T-helper 2 cell treated with Interferon-gamma antibody and Interleukin-4, amounts not matched to agents 100 ng/mL and 5 ng/mL, for 36 hours (primary cell): ENCODE results near the gene PAX1. TPM values are rescaled to one million over a fixed set of nuclear protein-coding genes. Genes with fewer than 3 reads are reported as not detected.

Experiments used
- intact Hi-C: fragments of 100-400 bp; cut with micrococcal nuclease; formaldehyde crosslinking; loops from one replicate; pipeline ENCODE4 v1.15.1; 2023
- total RNA-seq: library from RNA; stranded (reverse); gene quantifications from 2 replicates; pipeline ENCODE4 v1.2.3, GENCODE V29; 2022

PAX1 gene
- total RNA-seq, 1 donor from 2014 or later: not detected

GRCh38 chr20:21719592-21720214 is 14.2 kb downstream of the PAX1 start:
- intact Hi-C loops: no loop called here

- intact Hi-C loops: no loop called here
Observed at GRCh38 chr20:21725892-21726291, 20.4 kb downstream of the PAX1 start.

DNA sequence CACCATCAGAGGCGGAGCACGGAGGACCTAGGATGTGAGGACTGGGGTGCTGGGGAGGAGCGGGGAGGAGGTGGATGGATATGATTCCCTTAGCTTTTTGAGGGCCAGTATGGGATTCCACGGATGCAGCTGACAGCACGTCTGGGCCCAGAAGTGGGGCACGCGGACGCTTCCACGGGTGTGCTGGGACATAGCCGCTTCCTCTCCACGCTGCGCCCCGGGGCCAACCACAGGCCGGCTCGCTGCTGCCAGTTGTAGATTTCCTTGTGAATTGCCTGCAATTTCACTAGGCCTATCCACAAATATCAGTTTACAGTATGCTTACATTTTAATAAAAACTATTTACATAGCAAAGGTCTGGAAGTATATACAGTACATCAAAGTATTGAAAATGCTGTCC is 23.9 kb downstream of the PAX1 start:
- intact Hi-C loops: no loop called here

DNA sequence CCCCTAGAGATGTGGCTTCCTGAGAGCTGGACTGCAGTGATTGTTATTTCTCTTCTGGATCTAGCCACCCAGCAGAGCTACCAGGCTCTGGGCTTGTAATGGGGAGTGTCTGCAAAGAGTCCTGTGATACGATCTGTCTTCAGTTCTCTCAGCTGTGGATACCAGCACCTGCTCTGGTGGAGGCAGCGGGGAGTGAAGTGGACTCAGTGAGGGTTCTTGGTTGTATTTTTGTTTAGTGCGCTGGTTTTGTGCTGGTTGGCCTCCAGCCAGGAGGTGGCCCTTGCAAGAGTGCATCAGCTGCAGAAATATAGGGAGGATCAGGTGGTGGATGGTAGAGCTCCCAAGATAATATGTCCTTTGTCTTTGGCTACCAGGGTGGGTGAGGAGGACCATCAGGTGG is 33.7 kb downstream of the PAX1 start:
- intact Hi-C loops: no loop called here

GRCh38 chr20:21739682-21740081 is 34.2 kb downstream of the PAX1 start:
- intact Hi-C loops: no loop called here

- intact Hi-C loops: no loop called here
Observed at GRCh38 chr20:21741266-21741665, 35.8 kb downstream of the PAX1 start.

DNA sequence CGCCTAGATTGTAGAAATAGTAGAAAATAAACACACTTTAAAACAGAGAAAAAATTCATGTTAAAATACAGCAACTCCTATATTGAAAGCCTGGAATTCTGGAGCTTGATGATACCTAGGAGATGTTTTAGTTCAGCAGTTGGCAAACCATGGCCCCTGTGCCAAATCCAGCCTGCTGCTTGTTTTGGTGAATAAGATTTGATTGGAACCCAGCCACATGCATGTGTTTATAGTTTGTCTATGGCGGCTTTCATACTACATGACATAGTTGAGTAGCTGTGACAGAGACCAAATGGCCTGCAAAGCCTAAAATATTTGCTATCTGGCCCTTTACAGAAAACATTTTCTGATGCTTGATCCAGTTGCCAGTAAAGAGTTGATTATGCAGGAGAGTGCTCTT is 57.2 kb downstream of the PAX1 start:
- intact Hi-C loops: no loop called here

DNA sequence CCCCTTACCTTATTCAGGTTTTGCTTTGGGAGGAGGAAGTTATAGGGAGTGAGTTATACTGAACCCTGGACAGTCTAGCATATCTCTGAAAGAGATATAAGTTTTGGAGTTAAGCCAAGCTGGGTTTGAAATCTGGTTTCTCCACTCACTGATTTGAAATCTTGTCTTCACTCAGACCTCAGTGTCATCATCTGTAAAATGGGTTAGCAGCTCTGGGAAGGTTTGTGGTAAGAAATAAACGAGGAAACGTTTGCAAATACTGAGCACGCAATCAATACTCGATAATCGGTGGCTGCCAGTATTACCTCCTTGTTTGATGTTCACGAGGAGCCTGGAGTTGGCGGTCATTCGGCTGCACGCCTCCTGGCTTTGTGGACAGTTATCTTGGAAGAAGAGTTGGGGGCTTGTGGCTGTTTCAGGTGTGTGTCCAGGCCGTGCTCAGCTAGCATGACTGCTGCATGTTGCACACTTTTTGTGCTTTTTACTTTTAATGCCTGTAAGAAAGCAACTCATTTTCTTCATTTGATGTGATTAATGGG is 61.8 kb downstream of the PAX1 start:
- intact Hi-C loops: no loop called here

DNA sequence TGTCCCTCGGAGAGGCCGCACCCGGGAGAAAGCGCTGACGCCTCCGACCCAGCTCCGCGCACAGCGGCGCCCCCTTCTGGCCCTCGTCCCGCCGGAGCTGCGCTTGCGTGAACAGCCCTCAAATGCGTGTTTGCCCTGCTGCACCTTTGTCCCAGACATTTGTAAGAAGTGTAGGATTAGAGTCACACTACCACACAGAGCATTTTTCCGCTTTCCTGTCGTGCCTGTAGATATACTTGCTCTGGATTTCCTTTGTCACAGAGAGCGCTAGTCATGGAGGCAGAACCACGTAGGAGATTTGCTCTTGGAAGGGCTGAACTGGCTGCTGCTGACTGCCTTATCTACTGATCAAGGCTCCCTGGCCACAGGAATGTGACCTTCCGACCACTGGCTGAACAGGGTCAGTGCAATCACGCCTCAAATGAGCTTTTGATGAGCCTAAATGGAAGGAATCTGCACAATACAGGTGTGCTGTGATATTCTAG is 62.3 kb downstream of the PAX1 start:
- intact Hi-C loops: no loop called here

Other genes with a start within 250 kb of the PAX1 start
- not detected in 2 replicates for gene NKX2-2, start 191.6 kb upstream of the PAX1 start, total RNA-seq